Liver (tissue), 9 donors: ENCODE measurements around the gene CCDC40. TPM values are rescaled to one million over a fixed set of nuclear protein-coding genes. Genes with fewer than 3 reads are reported as not detected.

Experiments
- DNase-seq: peaks from one replicate; pipeline ENCODE4 v3.0.0-alpha.2; 2017; ENCODE audit warnings: low spot score
- H3K27ac ChIP-seq, 2 donors: one replicate each; pipeline ENCODE4 v1.7.0; 2013; ENCODE audit warnings: inconsistent platforms in 2 of 2, low read length in 2 of 2, control low read depth in 1 of 2, low read depth in 1 of 2, mild to moderate bottlenecking in 1 of 2
- H3K27me3 ChIP-seq, 4 donors: one replicate each; pipeline versions ENCODE4 v1.6.1 to v1.7.0; 2013; ENCODE audit warnings: low read length in 3 of 4, inconsistent platforms in 1 of 4, mild to moderate bottlenecking in 1 of 4, moderate library complexity in 1 of 4; ENCODE audit not compliant: control insufficient read depth in 4 of 4, insufficient read depth in 4 of 4
- H3K36me3 ChIP-seq, 4 donors: one replicate each; pipeline versions ENCODE4 v1.6.1 to v1.7.0; 2013; ENCODE audit warnings: low read length in 3 of 4, mild to moderate bottlenecking in 3 of 4, low read depth in 1 of 4, moderate library complexity in 1 of 4; ENCODE audit not compliant: control insufficient read depth in 4 of 4, insufficient read depth in 3 of 4
- H3K4me1 ChIP-seq, 4 donors: one replicate each; pipeline versions ENCODE4 v1.6.1 to v1.7.0; 2013; ENCODE audit warnings: low read length in 3 of 4, mild to moderate bottlenecking in 3 of 4, moderate library complexity in 1 of 4; ENCODE audit not compliant: control insufficient read depth in 4 of 4, insufficient read depth in 4 of 4
- H3K4me3 ChIP-seq, 3 donors: one replicate each; pipeline versions ENCODE4 v1.6.1 to v1.7.0; 2013; ENCODE audit warnings: low read length in 3 of 3, control low read depth in 1 of 3, low read depth in 1 of 3, mild to moderate bottlenecking in 1 of 3
- H3K9ac ChIP-seq, 2 donors: one replicate each; pipeline ENCODE4 v1.7.0; 2013; ENCODE audit warnings: low read length in 2 of 2, mild to moderate bottlenecking in 2 of 2, moderate library complexity in 2 of 2, control low read depth in 1 of 2, low read depth in 1 of 2
- H3K9me3 ChIP-seq, 4 donors: one replicate each; pipeline versions ENCODE4 v1.6.1 to v1.7.0; 2013; ENCODE audit warnings: low read length in 3 of 4; ENCODE audit not compliant: control insufficient read depth in 4 of 4
- EGR1 ChIP-seq, 2 donors: IDR thresholded peaks; 2 replicates each; pipeline ENCODE4 v1.6.1; 2016 to 2018; ENCODE audit warnings: antibody characterized with exemption in 2 of 2, low read depth in 2 of 2
- FOXA1 ChIP-seq: IDR thresholded peaks from 2 replicates; pipeline ENCODE4 v1.6.1; 2016; ENCODE audit warnings: antibody characterized with exemption
- FOXA2 ChIP-seq: IDR thresholded peaks from 2 replicates; pipeline ENCODE4 v1.6.1; 2016; ENCODE audit warnings: antibody characterized with exemption
- GABPA ChIP-seq, 2 donors: IDR thresholded peaks in 1 of 2; conservative IDR thresholded peaks in 1 of 2; 2 replicates each; pipeline ENCODE4 v1.6.1; 2016; ENCODE audit warnings: antibody characterized with exemption in 2 of 2, mild to moderate bottlenecking in 1 of 2, moderate library complexity in 1 of 2
- HNF4A ChIP-seq, 2 donors: conservative IDR thresholded peaks; 2 replicates each; pipeline ENCODE4 v1.6.1; 2016; ENCODE audit warnings: antibody characterized with exemption in 2 of 2, mild to moderate bottlenecking in 2 of 2
- HNF4G ChIP-seq: IDR thresholded peaks from 2 replicates; pipeline ENCODE4 v1.6.1; 2016; ENCODE audit warnings: antibody characterized with exemption
- JUND ChIP-seq, 2 donors: IDR thresholded peaks; 2 replicates each; pipeline ENCODE4 v1.6.1; 2016; ENCODE audit warnings: antibody characterized with exemption in 2 of 2
- NR2F2 ChIP-seq: IDR thresholded peaks from 2 replicates; pipeline ENCODE4 v1.6.1; 2016; ENCODE audit warnings: antibody characterized with exemption
- RAD21 ChIP-seq, 2 donors: IDR thresholded peaks; 2 replicates each; pipeline ENCODE4 v1.6.1; 2016; ENCODE audit warnings: antibody characterized with exemption in 2 of 2, mild to moderate bottlenecking in 2 of 2
- RXRA ChIP-seq, 2 donors: IDR thresholded peaks; 2 replicates each; pipeline ENCODE4 v1.6.1; 2017 to 2018; ENCODE audit warnings: antibody characterized with exemption in 2 of 2, mild to moderate bottlenecking in 1 of 2
- SP1 ChIP-seq: IDR thresholded peaks from 2 replicates; pipeline ENCODE4 v1.6.1; 2018; ENCODE audit warnings: antibody characterized with exemption, mild to moderate bottlenecking
- TAF1 ChIP-seq: conservative IDR thresholded peaks from 2 replicates; pipeline ENCODE4 v1.6.1; 2016; ENCODE audit warnings: antibody characterized with exemption, mild to moderate bottlenecking
- YY1 ChIP-seq: IDR thresholded peaks from 2 replicates; pipeline ENCODE4 v1.6.1; 2016; ENCODE audit warnings: antibody characterized with exemption, mild to moderate bottlenecking
- WGBS: extraction: QIAGEN DNeasy Blood & Tissue Kit; methylation state at CpG from one replicate; pipeline ENCODE4 v1.1.7; 2013; 5-methylcytosine and 5-hydroxymethylcytosine counted together
- polyA plus RNA-seq, 2 donors: library from polyadenylated mRNA; stranded (reverse) in 1 of 2; unstranded in 1 of 2; fragments of 200-250 nt in 1 of 2; fragments of >200 nt in 1 of 2; fragmentation: Nextera tagmentation in 1 of 2; extraction: Ambion mirVana in 1 of 2; gene quantifications; one replicate each; pipeline versions ENCODE4 v1.2.1 to v1.2.3, GENCODE V29; 2013 to 2015
- total RNA-seq, 2 donors: library from RNA; depleted of rRNA; stranded (reverse); fragments of >200 nt; gene quantifications; one replicate each; pipeline ENCODE4 v1.2.3, GENCODE V29; 2014
- TF ChIP-seq, protein P1 (sequence below): IDR thresholded peaks from 2 replicates; pipeline ENCODE4 v1.6.1; 2016; ENCODE audit warnings: antibody characterized with exemption, mild to moderate bottlenecking
- TF ChIP-seq, protein P2 (sequence below): fragments of 150-350 bp; IDR thresholded peaks from 2 replicates; pipeline ENCODE4 v1.5.1; 2017; ENCODE audit warnings: improper control_type of control experiment, low read depth, low read length; ENCODE audit not compliant: missing input control
- TF ChIP-seq, protein P3 (sequence below): IDR thresholded peaks from 2 replicates; pipeline ENCODE4 v1.6.1; 2016; ENCODE audit warnings: antibody characterized with exemption
- TF ChIP-seq, protein P4 (sequence below): IDR thresholded peaks from 2 replicates; pipeline ENCODE4 v1.6.1; 2016; ENCODE audit warnings: antibody characterized with exemption
- TF ChIP-seq, protein P5 (sequence below): IDR thresholded peaks from 2 replicates; pipeline ENCODE4 v1.6.1; 2016; ENCODE audit warnings: antibody characterized with exemption
- donor health status: healthy.
- donor health status: healthy.
- donor health status: healthy.
- donor health status: healthy.
- donor health status: healthy.

The CCDC40 gene
- total and polyA plus RNA-seq, 4 donors: 0.60 to 3.0 (median 1.4) TPM

DNA sequence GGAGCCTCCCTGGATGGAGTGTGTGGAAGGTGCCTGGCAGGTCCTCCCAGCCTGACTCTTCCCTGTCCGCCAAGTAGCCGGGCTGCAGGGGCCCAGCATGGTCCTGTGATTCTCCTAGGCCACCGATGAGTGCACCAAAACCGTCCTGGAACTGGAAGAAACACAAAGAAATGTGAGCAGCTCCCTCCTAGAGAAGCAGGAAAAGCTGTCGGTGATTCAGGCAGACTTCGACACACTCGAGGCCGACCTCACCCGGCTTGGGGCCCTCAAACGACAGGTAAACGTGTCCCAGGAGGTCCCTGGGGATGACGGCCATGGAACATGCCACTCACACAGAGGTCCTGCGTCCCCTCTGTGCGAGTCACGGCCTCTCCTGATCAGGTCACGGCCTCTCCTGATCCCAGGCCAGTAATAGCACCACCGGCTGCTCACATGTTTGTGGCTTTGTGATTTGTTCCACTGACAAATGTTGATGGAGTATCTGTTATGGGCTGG, 60.7 kb downstream of the CCDC40 start:
- H3K9me3 ChIP-seq: no peaks in the 10 kb centered on the region
- TF ChIP-seq HNF4A (conservative IDR thresholded peaks at IDR 0.05) (no peak), FOXA2 (no peak), YY1 (no peak), GABPA (IDR thresholded peaks at IDR 0.05 in 1 of 2, conservative IDR thresholded peaks at IDR 0.05 in 1 of 2) (no peak), RXRA (IDR thresholded peaks at IDR 0.05) (no peak), RAD21 (IDR thresholded peaks at IDR 0.05) (no peak), JUND (IDR thresholded peaks at IDR 0.05) (no peak), EGR1 (IDR thresholded peaks at IDR 0.05; ENCODE audit: low read depth in 2 of 2) (no peak), SP1 (no peak), HNF4G (no peak), TAF1 (no peak), FOXA1 (no peak), NR2F2 (no peak)
- TF ChIP-seq, protein P1, sequence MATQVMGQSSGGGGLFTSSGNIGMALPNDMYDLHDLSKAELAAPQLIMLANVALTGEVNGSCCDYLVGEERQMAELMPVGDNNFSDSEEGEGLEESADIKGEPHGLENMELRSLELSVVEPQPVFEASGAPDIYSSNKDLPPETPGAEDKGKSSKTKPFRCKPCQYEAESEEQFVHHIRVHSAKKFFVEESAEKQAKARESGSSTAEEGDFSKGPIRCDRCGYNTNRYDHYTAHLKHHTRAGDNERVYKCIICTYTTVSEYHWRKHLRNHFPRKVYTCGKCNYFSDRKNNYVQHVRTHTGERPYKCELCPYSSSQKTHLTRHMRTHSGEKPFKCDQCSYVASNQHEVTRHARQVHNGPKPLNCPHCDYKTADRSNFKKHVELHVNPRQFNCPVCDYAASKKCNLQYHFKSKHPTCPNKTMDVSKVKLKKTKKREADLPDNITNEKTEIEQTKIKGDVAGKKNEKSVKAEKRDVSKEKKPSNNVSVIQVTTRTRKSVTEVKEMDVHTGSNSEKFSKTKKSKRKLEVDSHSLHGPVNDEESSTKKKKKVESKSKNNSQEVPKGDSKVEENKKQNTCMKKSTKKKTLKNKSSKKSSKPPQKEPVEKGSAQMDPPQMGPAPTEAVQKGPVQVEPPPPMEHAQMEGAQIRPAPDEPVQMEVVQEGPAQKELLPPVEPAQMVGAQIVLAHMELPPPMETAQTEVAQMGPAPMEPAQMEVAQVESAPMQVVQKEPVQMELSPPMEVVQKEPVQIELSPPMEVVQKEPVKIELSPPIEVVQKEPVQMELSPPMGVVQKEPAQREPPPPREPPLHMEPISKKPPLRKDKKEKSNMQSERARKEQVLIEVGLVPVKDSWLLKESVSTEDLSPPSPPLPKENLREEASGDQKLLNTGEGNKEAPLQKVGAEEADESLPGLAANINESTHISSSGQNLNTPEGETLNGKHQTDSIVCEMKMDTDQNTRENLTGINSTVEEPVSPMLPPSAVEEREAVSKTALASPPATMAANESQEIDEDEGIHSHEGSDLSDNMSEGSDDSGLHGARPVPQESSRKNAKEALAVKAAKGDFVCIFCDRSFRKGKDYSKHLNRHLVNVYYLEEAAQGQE: no peak
- TF ChIP-seq, protein P2, sequence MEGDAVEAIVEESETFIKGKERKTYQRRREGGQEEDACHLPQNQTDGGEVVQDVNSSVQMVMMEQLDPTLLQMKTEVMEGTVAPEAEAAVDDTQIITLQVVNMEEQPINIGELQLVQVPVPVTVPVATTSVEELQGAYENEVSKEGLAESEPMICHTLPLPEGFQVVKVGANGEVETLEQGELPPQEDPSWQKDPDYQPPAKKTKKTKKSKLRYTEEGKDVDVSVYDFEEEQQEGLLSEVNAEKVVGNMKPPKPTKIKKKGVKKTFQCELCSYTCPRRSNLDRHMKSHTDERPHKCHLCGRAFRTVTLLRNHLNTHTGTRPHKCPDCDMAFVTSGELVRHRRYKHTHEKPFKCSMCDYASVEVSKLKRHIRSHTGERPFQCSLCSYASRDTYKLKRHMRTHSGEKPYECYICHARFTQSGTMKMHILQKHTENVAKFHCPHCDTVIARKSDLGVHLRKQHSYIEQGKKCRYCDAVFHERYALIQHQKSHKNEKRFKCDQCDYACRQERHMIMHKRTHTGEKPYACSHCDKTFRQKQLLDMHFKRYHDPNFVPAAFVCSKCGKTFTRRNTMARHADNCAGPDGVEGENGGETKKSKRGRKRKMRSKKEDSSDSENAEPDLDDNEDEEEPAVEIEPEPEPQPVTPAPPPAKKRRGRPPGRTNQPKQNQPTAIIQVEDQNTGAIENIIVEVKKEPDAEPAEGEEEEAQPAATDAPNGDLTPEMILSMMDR: no peak
- TF ChIP-seq, protein P3, sequence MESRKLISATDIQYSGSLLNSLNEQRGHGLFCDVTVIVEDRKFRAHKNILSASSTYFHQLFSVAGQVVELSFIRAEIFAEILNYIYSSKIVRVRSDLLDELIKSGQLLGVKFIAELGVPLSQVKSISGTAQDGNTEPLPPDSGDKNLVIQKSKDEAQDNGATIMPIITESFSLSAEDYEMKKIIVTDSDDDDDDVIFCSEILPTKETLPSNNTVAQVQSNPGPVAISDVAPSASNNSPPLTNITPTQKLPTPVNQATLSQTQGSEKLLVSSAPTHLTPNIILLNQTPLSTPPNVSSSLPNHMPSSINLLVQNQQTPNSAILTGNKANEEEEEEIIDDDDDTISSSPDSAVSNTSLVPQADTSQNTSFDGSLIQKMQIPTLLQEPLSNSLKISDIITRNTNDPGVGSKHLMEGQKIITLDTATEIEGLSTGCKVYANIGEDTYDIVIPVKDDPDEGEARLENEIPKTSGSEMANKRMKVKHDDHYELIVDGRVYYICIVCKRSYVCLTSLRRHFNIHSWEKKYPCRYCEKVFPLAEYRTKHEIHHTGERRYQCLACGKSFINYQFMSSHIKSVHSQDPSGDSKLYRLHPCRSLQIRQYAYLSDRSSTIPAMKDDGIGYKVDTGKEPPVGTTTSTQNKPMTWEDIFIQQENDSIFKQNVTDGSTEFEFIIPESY: no peak
- TF ChIP-seq, protein P4, sequence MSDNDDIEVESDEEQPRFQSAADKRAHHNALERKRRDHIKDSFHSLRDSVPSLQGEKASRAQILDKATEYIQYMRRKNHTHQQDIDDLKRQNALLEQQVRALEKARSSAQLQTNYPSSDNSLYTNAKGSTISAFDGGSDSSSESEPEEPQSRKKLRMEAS: no peak
- TF ChIP-seq, protein P5, sequence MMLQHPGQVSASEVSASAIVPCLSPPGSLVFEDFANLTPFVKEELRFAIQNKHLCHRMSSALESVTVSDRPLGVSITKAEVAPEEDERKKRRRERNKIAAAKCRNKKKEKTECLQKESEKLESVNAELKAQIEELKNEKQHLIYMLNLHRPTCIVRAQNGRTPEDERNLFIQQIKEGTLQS: no peak
- 94% methylated on average over 17 of the region's 17 CpGs for WGBS
- no peak overlapping the region for H3K27ac ChIP-seq
- H3K27me3 ChIP-seq: no peaks in the 10 kb centered on the region
- no peaks in the 10 kb centered on the region for H3K36me3 ChIP-seq
- no peak for DNase-seq
- peaks cover 0 to 12% (median 8%) of the 10 kb centered on the region in 4 donors for H3K4me1 ChIP-seq
- no peak overlapping the region for H3K4me3 ChIP-seq
- H3K9ac ChIP-seq: no peak overlapping the region
